Upper lobe of right lung (tissue), 1 donor: ENCODE measurements around the gene ULK2. TPM values are rescaled to one million over a fixed set of nuclear protein-coding genes. Genes with fewer than 3 reads are reported as not detected.

Experiments
- ATAC-seq: fragments of 200-7000 bp; cut with Tn5 transposase; one replicate; pipeline ENCODE4 v1.9.1; 2020; ENCODE audit warnings: mild to moderate bottlenecking, moderate library complexity
- DNase-seq: peaks from one replicate; pipeline ENCODE4 v3.0.0-alpha.2; 2020
- H3K27ac ChIP-seq: fragments of 200-600 bp; one replicate; pipeline ENCODE4 v1.8.0; 2022
- H3K27me3 ChIP-seq: fragments of 200-600 bp; one replicate; pipeline ENCODE4 v1.8.0; 2022; ENCODE audit warnings: mild to moderate bottlenecking
- H3K36me3 ChIP-seq: fragments of 200-600 bp; one replicate; pipeline ENCODE4 v1.8.0; 2022
- H3K4me1 ChIP-seq: fragments of 200-600 bp; one replicate; pipeline ENCODE4 v1.8.0; 2022
- H3K4me3 ChIP-seq: fragments of 200-600 bp; one replicate; pipeline ENCODE4 v1.8.0; 2022; ENCODE audit warnings: mild to moderate bottlenecking
- H3K9me3 ChIP-seq: fragments of 200-600 bp; one replicate; pipeline ENCODE4 v1.8.0; 2022
- CTCF ChIP-seq: fragments of 200-600 bp; IDR thresholded peaks from one replicate; pipeline ENCODE4 v1.8.0; 2022; ENCODE audit warnings: antibody characterized with exemption
- intact Hi-C: fragments of 100-400 bp; cut with DNase I; formaldehyde crosslinking; loops from one replicate; pipeline ENCODE4 v1.11.0; 2022
- total RNA-seq: library from RNA; stranded (reverse); fragmentation: NEBNext Ultra II Directional; extraction: Animal tissue kit (Norgen Biotek cat#: 25700); gene quantifications from one replicate; pipeline ENCODE4 v1.2.1, GENCODE V29; 2021
- donor health status: DM: no; HTN: yes; CAD: no; lungs with severe emphysema.

ULK2 gene
- total RNA-seq, 1 donor from 2014 or later: 30.8 TPM

GRCh38 chr17:19877364-19877945 is 9.7 kb upstream of the ULK2 start:
- no peaks in the 10 kb centered on the region for H3K36me3 ChIP-seq
- no peak overlapping the region for H3K4me3 ChIP-seq
- H3K27me3 ChIP-seq: no peaks in the 10 kb centered on the region
- no peak for DNase-seq
- no peaks in the 10 kb centered on the region for H3K9me3 ChIP-seq
- intact Hi-C loops: no loop called here
- no peak for ATAC-seq
- no peak overlapping the region for H3K27ac ChIP-seq
- H3K4me1 ChIP-seq: peaks cover 5% of the 10 kb centered on the region
- TF ChIP-seq CTCF: no peak

DNA sequence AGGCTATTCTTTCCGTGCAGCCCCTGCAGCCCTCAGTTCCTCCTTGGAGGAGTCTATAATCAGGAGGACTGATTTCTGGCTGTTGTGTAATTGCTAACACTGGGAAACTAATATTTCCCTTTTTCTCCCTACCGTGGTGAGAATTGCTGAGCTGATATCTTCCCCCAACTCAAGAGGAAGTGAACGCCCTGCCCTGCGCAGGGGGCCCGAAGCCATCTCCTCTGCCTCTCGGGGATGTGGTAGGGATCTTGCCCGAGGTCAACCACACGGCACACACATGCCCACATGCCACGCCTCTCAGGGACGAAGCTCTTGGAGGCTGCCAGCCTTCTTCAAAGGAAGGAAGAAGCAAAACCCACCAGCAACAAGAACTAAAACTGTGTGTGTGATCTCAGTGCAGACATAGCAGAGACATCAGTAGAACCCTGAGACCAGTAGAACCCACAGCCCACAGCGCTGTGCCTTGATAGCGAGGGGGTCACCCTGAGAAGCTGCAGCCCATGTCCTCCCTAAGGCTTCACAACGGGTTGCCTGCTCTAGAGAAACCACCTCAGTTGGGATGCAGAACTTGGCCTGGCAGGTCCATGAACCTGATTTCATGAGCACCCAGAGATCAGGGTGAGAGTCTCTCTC is 8.9 kb upstream of the ULK2 start:
- DNase-seq: peak; percentile 81

GRCh38 chr17:19874256-19874655 is 6.5 kb upstream of the ULK2 start:
- DNase-seq (no peak), ATAC-seq (no peak)
- Histone ChIP-seq H3K27ac (no peak overlapping the region), H3K9me3 (no peaks in the 10 kb centered on the region), H3K27me3 (no peaks in the 10 kb centered on the region), H3K4me1 (peaks cover 5% of the 10 kb centered on the region), H3K4me3 (no peak overlapping the region), H3K36me3 (no peaks in the 10 kb centered on the region)
- no peak for TF ChIP-seq CTCF
- intact Hi-C loops: no loop called here

More for the DNA sequence above, 8.9 kb upstream of the ULK2 start:
- Histone ChIP-seq H3K4me1 (peaks cover 5% of the 10 kb centered on the region), H3K36me3 (no peaks in the 10 kb centered on the region), H3K9me3 (no peaks in the 10 kb centered on the region), H3K27ac (no peak overlapping the region), H3K4me3 (no peak overlapping the region), H3K27me3 (no peaks in the 10 kb centered on the region)
- peak; percentile 96 for ATAC-seq
- intact Hi-C loops: no loop called here
- no peak for TF ChIP-seq CTCF

DNA sequence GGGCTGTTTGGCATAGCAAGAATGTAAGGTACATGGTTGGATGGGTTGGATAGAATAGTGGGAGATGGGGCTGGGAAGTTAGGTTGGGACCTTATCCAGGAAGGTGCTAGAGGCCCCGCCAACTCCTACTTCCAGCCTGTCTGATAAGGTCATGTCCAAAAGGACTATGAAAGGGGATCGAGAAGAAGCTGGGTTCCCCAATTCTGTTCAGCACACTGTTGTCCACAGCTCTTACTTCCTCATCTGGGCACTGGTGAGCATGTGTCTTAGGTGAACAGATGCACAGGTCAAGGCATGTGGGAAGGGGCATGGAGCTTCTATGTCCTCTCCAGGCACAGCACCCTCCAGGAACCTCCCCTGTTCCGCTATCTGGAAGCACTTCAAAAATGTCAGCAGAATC is 5.6 kb upstream of the ULK2 start:
- Histone ChIP-seq H3K27ac (no peak overlapping the region), H3K27me3 (no peaks in the 10 kb centered on the region), H3K4me3 (no peak overlapping the region), H3K4me1 (peaks cover 5% of the 10 kb centered on the region), H3K36me3 (no peaks in the 10 kb centered on the region), H3K9me3 (no peaks in the 10 kb centered on the region)
- DNase-seq: peak; percentile 40
- intact Hi-C loops: no loop called here
- ATAC-seq: peak; percentile 19
- TF ChIP-seq CTCF: no peak

DNA sequence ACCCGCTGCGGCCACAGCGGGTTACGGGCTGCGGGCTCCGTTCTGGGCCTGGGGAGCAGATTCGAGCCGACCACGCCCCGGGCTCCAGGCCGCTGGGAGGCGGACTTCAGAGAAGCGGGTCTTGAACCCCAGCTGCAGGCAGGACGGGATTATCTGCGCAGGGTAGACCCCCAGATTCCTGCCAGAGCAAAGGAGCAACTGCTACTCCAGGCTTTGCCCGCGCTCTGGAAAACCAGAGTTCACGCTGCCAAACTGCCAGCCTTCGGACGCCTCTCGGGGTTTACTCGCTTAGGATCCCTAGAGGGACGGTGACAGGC is 301 bp upstream of the ULK2 start:
- H3K36me3 ChIP-seq: no peaks in the 10 kb centered on the region
- ATAC-seq: no peak
- no peak for TF ChIP-seq CTCF
- H3K9me3 ChIP-seq: no peaks in the 10 kb centered on the region
- H3K4me3 ChIP-seq: peak overlapping the region; percentile 83
- H3K27ac ChIP-seq: peak overlapping the region; percentile 61
- H3K4me1 ChIP-seq: peaks cover 3% of the 10 kb centered on the region
- intact Hi-C loops: no loop called here
- no peak for DNase-seq
- no peaks in the 10 kb centered on the region for H3K27me3 ChIP-seq

DNA sequence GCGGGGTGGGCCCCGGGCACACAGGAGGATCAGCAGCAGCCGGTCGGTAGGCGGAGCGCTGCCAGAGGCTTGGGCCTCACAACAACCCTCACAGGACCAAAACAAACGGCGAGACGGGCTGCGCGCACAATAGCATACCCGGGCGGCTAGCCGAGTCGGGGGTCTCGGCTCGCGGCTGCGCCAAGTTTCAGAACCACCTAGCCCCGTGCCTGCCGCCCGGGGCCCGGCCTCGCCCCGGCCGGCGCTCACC is 732 bp downstream of the ULK2 start:
- no peaks in the 10 kb centered on the region for H3K36me3 ChIP-seq
- no peaks in the 10 kb centered on the region for H3K9me3 ChIP-seq
- H3K27me3 ChIP-seq: no peaks in the 10 kb centered on the region
- ATAC-seq (peak; percentile 81), DNase-seq (peak; percentile 88)
- peak overlapping the region; percentile 83 for H3K4me3 ChIP-seq
- peak overlapping the region; percentile 87 for H3K27ac ChIP-seq
- TF ChIP-seq CTCF: peak; percentile 42
- peaks cover 3% of the 10 kb centered on the region for H3K4me1 ChIP-seq
- intact Hi-C loops: no loop called here
